HUDEP-2 (cell line): Measurements from ENCODE around the gene TMEM200A.

Source experiments
- DNase-seq, 76 experiments: peaks; one replicate each; lab custom pipeline; 2025; ENCODE audit not compliant: unreplicated experiment in 76 of 76; lab: John Stamatoyannopoulos, UW

TMEM200A gene

GRCh38 chr6:130482645-130483390 is 117.0 kb downstream of the TMEM200A start:
- no peak for DNase-seq

- no peak for DNase-seq
Observed at GRCh38 chr6:130485870-130486269, 120.1 kb downstream of the TMEM200A start.

- no peak for DNase-seq
Observed at GRCh38 chr6:130486417-130486816, 120.6 kb downstream of the TMEM200A start.

GRCh38 chr6:130489514-130489913 is 123.7 kb downstream of the TMEM200A start:
- DNase-seq, result no peak
